A673 (cell line): ENCODE measurements around the gene CEACAM1.

Experiments
- EZH2 ChIP-seq: fragments of 200-600 bp; sonication (generic); IDR thresholded peaks from 2 replicates; pipeline ENCODE4 v1.6.1; 2017; ENCODE audit warnings: borderline replicate concordance, low read depth, mild to moderate bottlenecking, mixed read lengths, antibody characterized with exemption, low read length; ENCODE audit not compliant: poor library complexity, severe bottlenecking
- TF ChIP-seq, protein P1 (sequence below): fragments of 300-800, 200-600 bp; sonication (generic); conservative IDR thresholded peaks from 2 replicates; pipeline ENCODE4 v1.5.1; 2017; ENCODE audit warnings: low read depth, mild to moderate bottlenecking, antibody characterized with exemption, low read length, moderate library complexity, mixed read lengths

DNA sequence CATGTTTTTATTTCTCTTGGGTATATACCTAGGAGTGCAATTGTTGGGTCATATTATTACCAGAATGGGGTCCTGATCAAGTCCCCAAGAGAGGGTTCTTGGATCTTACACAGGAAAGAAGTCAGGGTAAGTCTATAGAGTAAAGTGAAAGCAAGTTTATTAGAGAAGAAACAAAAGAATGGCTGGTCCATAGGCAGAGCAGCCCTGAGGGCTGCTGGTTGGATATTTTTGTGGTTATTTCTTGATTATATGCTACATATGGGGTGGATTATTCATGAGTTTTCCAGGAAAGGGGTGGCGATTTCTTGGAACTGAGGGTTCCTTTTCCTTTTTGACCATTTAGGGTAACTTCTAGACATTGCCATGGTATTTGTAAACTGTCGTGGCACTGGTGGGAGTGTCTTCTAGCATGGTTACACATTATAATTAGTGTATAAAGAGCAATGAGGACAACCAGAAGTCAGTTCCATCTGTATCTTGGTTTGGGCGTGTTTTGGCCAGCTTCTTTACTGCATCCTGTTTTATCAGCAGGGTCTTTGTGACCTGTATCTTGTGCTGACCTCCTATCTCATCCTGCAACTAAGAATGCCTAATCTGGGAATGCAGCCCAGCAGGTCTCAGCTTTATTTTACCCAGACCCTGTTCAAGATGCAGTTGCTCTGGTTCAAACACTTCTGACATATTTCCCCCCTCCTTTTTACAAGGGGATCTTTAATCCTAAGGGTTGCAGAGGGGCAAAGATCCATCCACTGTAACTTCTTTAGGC lies 41.1 kb downstream of the CEACAM1 start:
- no peak for TF ChIP-seq EZH2
- TF ChIP-seq, protein P1, sequence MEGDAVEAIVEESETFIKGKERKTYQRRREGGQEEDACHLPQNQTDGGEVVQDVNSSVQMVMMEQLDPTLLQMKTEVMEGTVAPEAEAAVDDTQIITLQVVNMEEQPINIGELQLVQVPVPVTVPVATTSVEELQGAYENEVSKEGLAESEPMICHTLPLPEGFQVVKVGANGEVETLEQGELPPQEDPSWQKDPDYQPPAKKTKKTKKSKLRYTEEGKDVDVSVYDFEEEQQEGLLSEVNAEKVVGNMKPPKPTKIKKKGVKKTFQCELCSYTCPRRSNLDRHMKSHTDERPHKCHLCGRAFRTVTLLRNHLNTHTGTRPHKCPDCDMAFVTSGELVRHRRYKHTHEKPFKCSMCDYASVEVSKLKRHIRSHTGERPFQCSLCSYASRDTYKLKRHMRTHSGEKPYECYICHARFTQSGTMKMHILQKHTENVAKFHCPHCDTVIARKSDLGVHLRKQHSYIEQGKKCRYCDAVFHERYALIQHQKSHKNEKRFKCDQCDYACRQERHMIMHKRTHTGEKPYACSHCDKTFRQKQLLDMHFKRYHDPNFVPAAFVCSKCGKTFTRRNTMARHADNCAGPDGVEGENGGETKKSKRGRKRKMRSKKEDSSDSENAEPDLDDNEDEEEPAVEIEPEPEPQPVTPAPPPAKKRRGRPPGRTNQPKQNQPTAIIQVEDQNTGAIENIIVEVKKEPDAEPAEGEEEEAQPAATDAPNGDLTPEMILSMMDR = no peak
